Measurements from ENCODE around the gene HAPLN3. TPM values are rescaled to one million over a fixed set of nuclear protein-coding genes. Genes with fewer than 3 reads are reported as not detected.

HAPLN3 gene
- total RNA-seq, 2 experiments from 2014 or later = 79.0 to 80.2 TPM

- DNase-seq = no peak
- Histone ChIP-seq H3K4me3 (ENCODE audit: low read length) (no peak overlapping the region), H3K27me3 (ENCODE audit: control insufficient read depth in 1 of 2, insufficient read depth in 2 of 2, low read length in 2 of 2) (peaks cover 0 to 1% of the 10 kb centered on the region in 2 experiments), H3K36me3 (ENCODE audit: insufficient read depth, low read length) (no peaks in the 10 kb centered on the region), H3K9me3 (ENCODE audit: control insufficient read depth in 1 of 2, insufficient read depth in 1 of 2, low read length in 2 of 2) (peaks cover 7 to 8% of the 10 kb centered on the region in 2 experiments), H3K4me1 (ENCODE audit: insufficient read depth, low read length) (no peaks in the 10 kb centered on the region), H3K27ac (ENCODE audit: low read depth in 1 of 2, low read length in 2 of 2) (no peak overlapping the region)
- Mint-ChIP-seq H3K36me3 (ENCODE audit: low read depth) (no peaks in the 10 kb centered on the region), H3K4me1 (ENCODE audit: low read depth) (no peaks in the 10 kb centered on the region), H3K9me3 (no peaks in the 10 kb centered on the region), H3K27ac (no peak overlapping the region), H3K4me3 (no peak overlapping the region), H3K27me3 (no peaks in the 10 kb centered on the region)
- no peak for ATAC-seq (ENCODE audit: poor library complexity)
- ChIA-PET CTCF (no interaction called here), POLR2A (no interaction called here)
- intact Hi-C loops (cut with DNase I, micrococcal nuclease) = no loop called here
- no peak for TF ChIP-seq CTCF (IDR thresholded peaks at IDR 0.05)
Measured at GRCh38 chr15:88859550-88859949, 35.8 kb downstream of the HAPLN3 start.

GRCh38 chr15:88858934-88859333 lies 36.4 kb downstream of the HAPLN3 start:
- Histone ChIP-seq H3K27ac (ENCODE audit: low read depth in 1 of 2, low read length in 2 of 2) (no peak overlapping the region), H3K9me3 (ENCODE audit: control insufficient read depth in 1 of 2, insufficient read depth in 1 of 2, low read length in 2 of 2) (peaks cover 13 to 14% of the 10 kb centered on the region in 2 experiments), H3K27me3 (ENCODE audit: control insufficient read depth in 1 of 2, insufficient read depth in 2 of 2, low read length in 2 of 2) (peaks cover 0 to 6% of the 10 kb centered on the region in 2 experiments), H3K4me3 (ENCODE audit: low read length) (no peak overlapping the region), H3K36me3 (ENCODE audit: insufficient read depth, low read length) (no peaks in the 10 kb centered on the region), H3K4me1 (ENCODE audit: insufficient read depth, low read length) (no peaks in the 10 kb centered on the region)
- intact Hi-C loops (cut with DNase I, micrococcal nuclease) = no loop called here
- TF ChIP-seq CTCF (IDR thresholded peaks at IDR 0.05) = no peak
- Mint-ChIP-seq H3K4me3 (no peak overlapping the region), H3K27me3 (no peaks in the 10 kb centered on the region), H3K9me3 (no peaks in the 10 kb centered on the region), H3K36me3 (ENCODE audit: low read depth) (no peaks in the 10 kb centered on the region), H3K4me1 (ENCODE audit: low read depth) (no peaks in the 10 kb centered on the region), H3K27ac (no peak overlapping the region)
- ATAC-seq (ENCODE audit: poor library complexity) (no peak), DNase-seq (no peak)
- CTCF ChIA-PET = no interaction called here
- POLR2A ChIA-PET = no interaction called here

GRCh38 chr15:88852476-88852875 lies 42.9 kb downstream of the HAPLN3 start:
- Mint-ChIP-seq H3K9me3 (no peaks in the 10 kb centered on the region), H3K36me3 (ENCODE audit: low read depth) (no peaks in the 10 kb centered on the region), H3K27me3 (peaks cover 11% of the 10 kb centered on the region), H3K27ac (no peak overlapping the region), H3K4me3 (no peak overlapping the region), H3K4me1 (ENCODE audit: low read depth) (no peaks in the 10 kb centered on the region)
- peaks cover 18 to 21% of the 10 kb centered on the region in 2 experiments for H3K9me3 ChIP-seq (ENCODE audit: control insufficient read depth in 1 of 2, insufficient read depth in 1 of 2, low read length in 2 of 2)
- peaks cover 0 to 10% of the 10 kb centered on the region in 2 experiments for H3K27me3 ChIP-seq (ENCODE audit: control insufficient read depth in 1 of 2, insufficient read depth in 2 of 2, low read length in 2 of 2)
- ATAC-seq (ENCODE audit: poor library complexity) (no peak), DNase-seq (no peak)
- POLR2A ChIA-PET = no interaction called here
- CTCF ChIA-PET = no interaction called here
- H3K27ac ChIP-seq (ENCODE audit: low read depth in 1 of 2, low read length in 2 of 2) = no peak overlapping the region
- no peak for TF ChIP-seq CTCF (IDR thresholded peaks at IDR 0.05)
- intact Hi-C loops (cut with DNase I, micrococcal nuclease) = no loop called here
- H3K36me3 ChIP-seq (ENCODE audit: insufficient read depth, low read length) = no peaks in the 10 kb centered on the region
- no peak overlapping the region for H3K4me3 ChIP-seq (ENCODE audit: low read length)
- H3K4me1 ChIP-seq (ENCODE audit: insufficient read depth, low read length) = no peaks in the 10 kb centered on the region

Data from CD4-positive, alpha-beta T cell (primary cell).